WI38 (cell line): ENCODE data around the gene ZNF32.

ENCODE experiments used
- H3K4me3 ChIP-seq: 2 replicates; pipeline ENCODE4 v1.5.1; 2011; ENCODE audit warnings: low read depth, mild to moderate bottlenecking, control low read depth, low read length
- TF ChIP-seq, protein P1 (sequence below): IDR thresholded peaks from 2 replicates; pipeline ENCODE4 v1.5.1; 2012; ENCODE audit warnings: low read depth, mild to moderate bottlenecking, control low read depth, low read length

Gene ZNF32

GRCh38 chr10:43673471-43673870, 24.8 kb upstream of the ZNF32 start:
- TF ChIP-seq, protein P1, sequence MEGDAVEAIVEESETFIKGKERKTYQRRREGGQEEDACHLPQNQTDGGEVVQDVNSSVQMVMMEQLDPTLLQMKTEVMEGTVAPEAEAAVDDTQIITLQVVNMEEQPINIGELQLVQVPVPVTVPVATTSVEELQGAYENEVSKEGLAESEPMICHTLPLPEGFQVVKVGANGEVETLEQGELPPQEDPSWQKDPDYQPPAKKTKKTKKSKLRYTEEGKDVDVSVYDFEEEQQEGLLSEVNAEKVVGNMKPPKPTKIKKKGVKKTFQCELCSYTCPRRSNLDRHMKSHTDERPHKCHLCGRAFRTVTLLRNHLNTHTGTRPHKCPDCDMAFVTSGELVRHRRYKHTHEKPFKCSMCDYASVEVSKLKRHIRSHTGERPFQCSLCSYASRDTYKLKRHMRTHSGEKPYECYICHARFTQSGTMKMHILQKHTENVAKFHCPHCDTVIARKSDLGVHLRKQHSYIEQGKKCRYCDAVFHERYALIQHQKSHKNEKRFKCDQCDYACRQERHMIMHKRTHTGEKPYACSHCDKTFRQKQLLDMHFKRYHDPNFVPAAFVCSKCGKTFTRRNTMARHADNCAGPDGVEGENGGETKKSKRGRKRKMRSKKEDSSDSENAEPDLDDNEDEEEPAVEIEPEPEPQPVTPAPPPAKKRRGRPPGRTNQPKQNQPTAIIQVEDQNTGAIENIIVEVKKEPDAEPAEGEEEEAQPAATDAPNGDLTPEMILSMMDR, result no peak
- no peak overlapping the region for H3K4me3 ChIP-seq

- TF ChIP-seq, protein P1, result peak; percentile 54
- no peak overlapping the region for H3K4me3 ChIP-seq
Measured at GRCh38 chr10:43671659-43672531, 23.2 kb upstream of the ZNF32 start.

DNA sequence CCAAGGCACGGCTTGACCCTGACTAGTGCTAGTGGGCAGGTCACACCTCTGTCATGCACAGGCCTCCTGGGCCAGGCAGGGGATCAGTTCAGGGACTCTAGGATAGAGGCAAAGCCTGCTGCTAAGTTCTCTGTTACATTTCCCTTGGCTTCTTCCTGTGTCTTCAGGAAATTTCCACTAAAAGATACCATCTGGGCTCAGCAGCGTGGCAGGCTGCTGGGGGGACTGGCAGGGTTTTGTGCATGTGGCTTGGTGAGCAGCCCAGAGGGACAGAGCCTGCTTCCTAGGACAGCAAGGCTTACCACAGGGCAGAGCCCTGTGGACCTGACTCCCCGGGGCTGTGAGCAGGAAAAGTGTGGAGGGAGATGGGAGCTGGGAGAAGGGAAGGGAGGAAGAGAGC, 20.7 kb upstream of the ZNF32 start:
- TF ChIP-seq, protein P1, result no peak
- no peak overlapping the region for H3K4me3 ChIP-seq

GRCh38 chr10:43667761-43668386, 19.2 kb upstream of the ZNF32 start:
- no peak overlapping the region for H3K4me3 ChIP-seq
- TF ChIP-seq, protein P1, result no peak

DNA sequence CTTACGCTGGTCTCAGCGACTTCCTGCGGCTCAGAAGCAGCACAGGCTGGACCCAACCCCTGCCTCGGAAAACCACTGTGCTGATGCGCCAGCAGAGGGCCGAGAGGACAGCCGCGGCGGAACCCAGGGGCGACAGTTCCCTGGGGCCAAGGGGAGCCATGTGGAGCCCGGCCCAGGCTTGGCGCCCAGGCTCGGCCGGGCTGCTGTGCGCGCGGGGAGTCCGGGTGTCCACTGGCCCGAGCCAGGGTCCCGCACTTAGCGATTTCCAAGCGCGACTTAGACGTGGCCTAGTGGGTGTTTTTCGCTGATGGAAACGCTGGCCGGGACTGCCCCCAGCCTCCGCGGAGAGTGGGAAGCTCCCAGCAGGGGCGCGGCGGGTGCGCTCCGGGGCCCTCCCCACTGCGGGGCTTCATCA, 18.6 kb upstream of the ZNF32 start:
- peak overlapping the region; percentile 1; the same call in 1 of the 2 replicates for H3K4me3 ChIP-seq
- TF ChIP-seq, protein P1, result peak; percentile 26; the same call in 1 of the 2 replicates

DNA sequence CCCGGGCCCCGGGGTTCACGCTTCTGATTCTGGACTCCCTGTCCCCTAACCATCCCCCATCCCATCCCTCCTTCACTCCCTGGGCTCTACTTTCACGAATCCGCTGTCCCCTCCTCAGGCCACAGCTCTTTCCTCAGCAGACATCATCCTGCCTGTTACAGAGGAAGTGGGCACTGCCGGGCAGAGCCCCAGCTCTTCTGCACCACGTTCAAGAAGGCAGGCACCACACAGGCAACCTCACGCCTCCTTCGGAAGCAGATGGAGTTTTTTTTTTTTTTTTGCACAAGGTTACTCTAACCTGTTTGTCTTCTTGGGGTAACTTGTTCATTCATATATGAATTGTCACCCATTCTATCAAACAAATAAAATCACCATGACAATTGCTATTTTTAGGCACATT, 17.9 kb upstream of the ZNF32 start:
- H3K4me3 ChIP-seq, result no peak overlapping the region
- TF ChIP-seq, protein P1, result no peak

DNA sequence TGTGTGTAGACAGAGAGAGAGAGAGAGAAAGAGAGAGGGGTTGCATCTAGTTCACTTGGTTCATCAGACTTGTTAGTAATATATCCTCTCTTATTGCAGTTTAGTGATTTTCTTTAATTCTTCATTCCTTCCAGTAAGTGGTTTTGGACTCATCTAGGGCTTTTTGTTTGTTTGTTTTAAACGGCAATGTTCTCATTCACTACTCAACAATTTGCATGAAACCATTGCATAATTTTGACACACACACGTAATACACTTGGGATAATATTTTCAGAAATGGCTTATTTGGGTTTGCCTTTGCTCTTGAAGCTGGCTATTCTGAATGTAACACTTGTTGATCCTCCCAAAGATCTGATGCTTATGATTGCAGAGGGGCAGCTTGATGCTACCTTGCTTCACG, 16.4 kb upstream of the ZNF32 start:
- TF ChIP-seq, protein P1, result no peak
- H3K4me3 ChIP-seq, result no peak overlapping the region
